ENCODE measurements around the gene TEKT5. TPM values are rescaled to one million over a fixed set of nuclear protein-coding genes. Genes with fewer than 3 reads are reported as not detected.
"Not testable (repeated sequence)": the region's sequence is repeated elsewhere in the genome, so short reads cannot be mapped to it uniquely, and the experiment has no call there.

TEKT5 gene
- total RNA-seq, 1 donor from 2014 or later, result 0.22 TPM

DNA sequence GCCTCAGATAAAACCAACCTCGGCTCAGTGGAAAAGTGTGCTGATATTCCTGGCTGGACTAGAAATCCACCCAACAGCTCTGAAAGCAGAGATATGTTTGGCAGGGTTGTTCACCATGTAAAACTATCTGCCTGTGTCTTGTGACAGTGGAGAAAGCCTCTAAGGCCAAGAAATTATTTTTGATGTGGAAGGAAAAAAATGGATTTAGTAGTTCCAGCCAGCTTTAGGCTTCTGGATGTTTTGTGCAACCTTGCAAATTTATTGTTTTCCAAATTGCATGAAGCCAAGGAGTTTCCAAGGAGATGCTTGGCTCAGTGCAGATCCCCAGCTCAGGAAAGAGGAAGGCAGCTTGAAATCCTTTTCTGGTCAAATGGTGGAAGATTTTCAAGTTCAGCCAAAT is 31.6 kb downstream of the TEKT5 start:
- no peak for DNase-seq (ENCODE audit: low spot score)
- intact Hi-C loops (cut with DNase I), result no loop called here

DNA sequence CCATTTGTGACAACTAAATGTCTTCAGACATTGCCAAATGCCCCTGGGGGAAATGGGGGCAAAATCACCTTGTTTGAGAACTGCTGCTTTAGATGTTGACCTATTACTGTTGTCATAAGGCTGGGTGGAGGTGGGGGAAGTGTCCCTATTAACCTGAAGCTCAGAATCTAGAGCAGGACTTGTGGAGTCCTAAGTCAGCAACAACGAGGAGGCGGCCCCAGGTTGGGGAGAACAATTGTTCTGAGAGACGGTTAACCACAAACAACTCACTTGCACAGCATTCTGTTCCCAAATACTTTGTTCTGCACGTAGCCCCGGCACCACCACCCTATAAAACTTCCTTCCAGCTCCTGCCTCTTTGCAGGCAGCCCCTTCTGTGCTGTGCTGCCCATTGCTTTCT is 32.5 kb downstream of the TEKT5 start:
- intact Hi-C loops (cut with DNase I), result no loop called here
- no peak for DNase-seq (ENCODE audit: low spot score)

DNA sequence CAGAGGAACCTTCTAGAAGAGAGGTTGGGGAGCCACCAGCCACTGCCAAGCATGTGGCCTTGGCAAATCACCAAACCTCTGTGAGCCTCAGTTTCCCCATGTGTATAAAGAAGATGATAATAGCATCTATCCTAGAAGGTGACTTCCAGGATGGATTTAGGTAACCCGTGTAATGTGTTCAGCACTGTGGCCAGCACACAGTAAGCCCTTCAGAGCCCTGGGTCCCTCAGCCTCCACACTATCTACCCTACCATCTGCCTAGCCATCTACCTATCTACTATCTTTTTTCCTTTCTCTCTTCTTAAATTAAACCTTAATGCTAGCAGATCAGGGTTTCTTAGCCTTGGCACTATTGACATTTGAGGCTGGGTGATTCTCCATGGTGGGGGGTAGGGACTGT is 33.0 kb downstream of the TEKT5 start:
- intact Hi-C loops (cut with DNase I), result no loop called here
- DNase-seq (ENCODE audit: low spot score), result no peak

GRCh38 chr16:10660950-10661635 is 33.6 kb downstream of the TEKT5 start:
- no peak for DNase-seq (ENCODE audit: low spot score)
- intact Hi-C loops (cut with DNase I), result no loop called here

GRCh38 chr16:10658943-10659342 is 35.8 kb downstream of the TEKT5 start:
- DNase-seq (ENCODE audit: low spot score), result no peak
- intact Hi-C loops (cut with DNase I), result no loop called here

GRCh38 chr16:10657925-10658324 is 36.8 kb downstream of the TEKT5 start:
- intact Hi-C loops (cut with DNase I), result no loop called here

DNA sequence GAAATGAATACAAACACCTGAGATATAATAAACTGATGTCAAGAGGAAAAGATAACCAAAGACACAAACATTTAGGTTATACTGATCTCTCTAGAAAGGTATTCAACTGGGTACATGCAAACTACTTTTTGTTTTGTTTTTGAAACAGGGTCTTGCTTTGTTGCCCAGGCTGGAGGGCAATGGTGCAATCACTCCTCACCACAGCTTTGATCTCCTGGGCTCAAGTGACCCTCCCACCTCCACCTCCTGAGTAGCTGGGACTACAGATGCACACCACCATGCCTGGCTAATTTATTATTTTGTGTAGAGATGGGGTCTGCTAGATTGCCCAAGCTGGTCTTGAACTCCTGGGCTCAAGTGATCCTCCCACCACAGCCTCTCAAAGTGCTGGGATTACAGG is 38.1 kb downstream of the TEKT5 start:
- DNase-seq (ENCODE audit: low spot score), result no peak
- intact Hi-C loops (cut with DNase I), result no loop called here

More at GRCh38 chr16:10657925-10658324, 36.8 kb downstream of the TEKT5 start:
- DNase-seq (ENCODE audit: low spot score), result no peak

DNA sequence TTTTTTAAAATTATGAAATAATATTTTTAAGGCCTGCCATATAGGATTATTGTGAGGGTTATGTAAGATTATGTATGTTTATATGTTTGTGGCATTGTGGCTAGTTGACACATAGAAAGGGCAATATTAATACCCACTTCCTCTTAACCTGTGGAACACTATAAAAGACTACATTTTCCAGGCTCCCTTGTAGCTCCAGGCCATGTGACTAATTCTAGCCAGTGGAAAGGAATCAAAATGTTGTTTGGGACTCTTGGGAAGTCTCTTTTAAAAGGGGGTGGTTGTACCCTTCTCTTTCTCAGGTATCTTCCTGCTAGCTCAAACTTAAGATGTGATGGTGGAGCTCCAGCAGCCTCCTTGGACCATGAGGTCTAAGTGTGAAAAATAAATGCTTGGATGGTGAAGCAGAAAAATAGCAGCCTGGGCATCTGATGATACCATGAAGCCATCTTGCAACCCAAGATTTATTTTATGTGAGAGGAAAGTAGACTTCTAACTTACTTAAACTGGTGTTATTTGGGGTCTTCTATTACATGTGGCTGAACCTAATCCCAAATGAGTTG is 39.2 kb downstream of the TEKT5 start:
- intact Hi-C loops (cut with DNase I), result no loop called here
- no peak for DNase-seq (ENCODE audit: low spot score)

DNA sequence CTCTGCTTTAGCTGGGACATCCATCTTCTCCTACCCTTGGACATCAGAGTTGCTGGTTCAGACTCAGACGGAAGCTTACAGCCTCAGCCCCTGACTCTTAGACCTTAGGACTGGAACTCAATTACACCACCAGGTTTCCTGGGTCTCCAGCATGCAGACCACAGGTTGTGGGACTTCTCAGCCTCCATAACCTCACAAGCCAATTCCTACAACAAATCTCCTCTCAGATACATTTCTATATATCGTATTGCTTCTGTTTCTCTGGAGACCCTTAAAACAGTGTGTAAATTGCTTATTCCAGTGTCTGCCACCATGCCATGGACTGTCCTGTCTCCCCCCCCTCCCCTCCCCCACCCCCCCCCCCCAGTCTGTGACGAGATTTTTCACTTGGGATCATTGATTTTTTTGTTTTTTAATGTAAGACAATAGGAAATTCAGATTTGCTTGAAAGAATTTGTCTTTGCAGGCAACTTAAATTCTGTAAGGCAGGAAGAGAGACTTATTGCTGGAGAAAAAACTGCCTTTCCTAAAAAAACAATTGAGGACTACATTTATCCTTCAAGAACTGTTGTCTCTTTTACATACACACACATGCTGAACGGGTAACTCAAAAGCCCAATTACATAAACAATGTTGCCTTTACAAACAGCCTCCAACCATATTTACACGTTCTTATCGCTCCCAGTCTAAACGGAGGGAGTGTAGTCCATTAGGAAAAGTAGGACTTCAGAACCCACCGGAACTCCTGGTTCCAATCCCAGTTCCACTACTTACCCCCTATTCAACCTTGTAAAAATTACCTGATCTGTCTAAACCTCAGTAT is 39.9 kb downstream of the TEKT5 start:
- intact Hi-C loops (cut with DNase I), result no loop called here
- DNase-seq (ENCODE audit: low spot score), result no peak

DNA sequence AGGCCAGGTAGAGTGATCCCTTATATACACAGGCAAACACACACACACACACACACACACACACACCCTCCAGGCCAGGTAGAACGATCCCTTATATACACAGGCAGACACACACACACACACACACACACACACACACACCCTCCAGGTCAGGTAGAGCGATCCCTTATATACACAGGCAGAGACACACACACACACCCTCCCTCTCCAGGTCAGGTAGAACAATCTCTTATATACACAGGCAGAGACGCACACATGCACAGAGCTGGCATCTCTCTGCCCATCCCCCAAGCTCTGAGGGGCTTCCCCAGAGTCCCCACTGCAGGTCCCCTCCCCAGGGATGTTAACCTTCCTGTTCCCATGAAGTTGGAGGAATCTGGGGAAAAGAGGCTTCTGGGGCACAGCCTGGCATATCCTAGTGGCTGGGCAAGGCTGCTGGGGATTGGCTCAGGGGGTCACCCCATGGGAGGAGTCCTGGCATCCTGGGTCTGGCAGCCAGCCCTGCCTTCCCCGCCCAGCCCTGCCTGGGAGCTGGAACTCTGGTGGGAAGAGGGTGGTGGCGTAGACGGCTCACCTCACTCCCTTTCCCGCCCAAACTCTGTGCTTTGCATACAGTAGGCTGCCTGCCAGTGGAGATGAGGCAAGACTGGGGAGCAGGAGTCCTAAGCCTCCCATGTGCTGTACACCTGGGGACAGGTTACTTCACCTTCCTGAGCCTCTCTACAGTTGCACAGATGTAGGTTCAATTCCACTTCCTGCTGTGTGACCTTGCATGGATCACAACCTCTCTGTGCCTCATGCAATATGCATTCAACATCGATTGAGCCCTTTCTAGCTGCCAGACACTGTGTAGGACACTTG is 41.8 kb downstream of the TEKT5 start:
- DNase-seq (ENCODE audit: low spot score), result no peak
- intact Hi-C loops (cut with DNase I), result no loop called here

GRCh38 chr16:10649098-10649497 is 45.6 kb downstream of the TEKT5 start:
- intact Hi-C loops (cut with DNase I); DNase-seq (ENCODE audit: low spot score): not testable (repeated sequence)

DNA sequence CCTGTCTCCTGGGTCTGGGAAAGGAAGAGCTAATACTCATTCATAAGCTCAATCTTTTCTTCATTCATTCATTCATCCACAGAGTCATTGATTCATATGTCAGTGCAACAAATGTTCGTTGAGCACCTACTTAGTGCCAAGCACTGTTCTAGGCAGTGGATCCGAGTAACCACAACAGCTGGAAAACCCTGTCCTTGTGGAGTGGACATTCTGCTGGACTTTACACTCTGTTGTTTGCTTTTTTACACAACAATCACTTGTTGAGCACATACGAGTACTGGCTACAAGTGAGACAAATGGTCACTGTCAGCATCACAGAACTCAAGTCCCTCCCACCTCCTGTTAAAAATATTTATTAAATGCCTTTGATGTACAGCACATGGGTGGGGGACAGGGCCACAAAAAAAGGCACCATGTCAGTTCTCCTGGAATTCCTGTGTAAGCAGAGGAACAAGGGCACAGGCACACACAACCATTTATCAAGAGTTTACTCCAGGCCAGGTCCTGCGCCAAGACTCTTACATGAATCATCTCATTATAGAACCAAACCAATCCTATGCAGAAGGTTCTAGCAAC is 46.9 kb downstream of the TEKT5 start:
- intact Hi-C loops (cut with DNase I), result no loop called here
- no peak for DNase-seq (ENCODE audit: low spot score)

- DNase-seq (ENCODE audit: low spot score), result no peak
- intact Hi-C loops (cut with DNase I), result no loop called here
Observed at GRCh38 chr16:10647264-10647720, 47.4 kb downstream of the TEKT5 start.

- DNase-seq (ENCODE audit: low spot score), result no peak
- intact Hi-C loops (cut with DNase I), result no loop called here
Observed at GRCh38 chr16:10646581-10647263, 48.0 kb downstream of the TEKT5 start.

GRCh38 chr16:10646228-10646580 is 48.5 kb downstream of the TEKT5 start:
- intact Hi-C loops (cut with DNase I), result no loop called here
- no peak for DNase-seq (ENCODE audit: low spot score)

DNA sequence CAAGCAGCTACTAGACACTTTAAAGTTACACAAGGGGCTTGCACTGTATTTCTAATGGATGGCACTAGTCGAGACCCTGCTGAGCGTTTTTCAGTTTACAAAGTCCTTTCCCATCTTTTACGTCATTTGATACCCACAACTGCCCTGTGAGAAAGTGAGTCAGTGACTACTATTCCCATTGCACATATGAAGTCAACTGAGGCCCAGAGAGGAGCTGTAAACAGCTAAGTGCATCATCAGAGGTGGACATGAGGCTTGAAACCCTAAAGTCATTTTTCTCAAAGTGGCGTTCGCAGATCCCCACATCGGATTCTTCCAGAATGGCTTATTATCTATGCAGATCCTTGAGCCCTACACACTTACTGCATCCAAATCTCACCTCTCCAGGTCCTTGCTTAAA is 50.6 kb downstream of the TEKT5 start:
- intact Hi-C loops (cut with DNase I), result no loop called here
- DNase-seq (ENCODE audit: low spot score), result no peak

DNA sequence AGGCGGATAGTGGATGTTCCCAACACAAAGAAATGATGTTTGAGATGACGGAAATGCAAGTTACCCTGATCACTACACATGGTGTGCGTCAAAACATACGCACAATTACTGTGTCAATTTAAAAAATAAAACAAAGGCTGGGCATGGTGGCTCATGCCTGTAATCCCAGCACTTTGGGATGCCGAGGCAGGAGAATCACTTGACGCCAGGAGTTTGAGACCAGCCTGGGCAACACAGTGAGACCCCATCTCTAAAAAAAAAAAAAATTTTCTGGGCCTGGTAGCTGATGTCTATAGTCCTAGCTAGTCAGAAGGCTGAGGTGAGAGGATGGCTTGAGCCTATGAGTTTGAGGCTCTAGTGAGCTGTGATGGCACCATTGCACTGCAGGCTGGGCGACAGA is 51.8 kb downstream of the TEKT5 start:
- DNase-seq (ENCODE audit: low spot score), result no peak

DNA sequence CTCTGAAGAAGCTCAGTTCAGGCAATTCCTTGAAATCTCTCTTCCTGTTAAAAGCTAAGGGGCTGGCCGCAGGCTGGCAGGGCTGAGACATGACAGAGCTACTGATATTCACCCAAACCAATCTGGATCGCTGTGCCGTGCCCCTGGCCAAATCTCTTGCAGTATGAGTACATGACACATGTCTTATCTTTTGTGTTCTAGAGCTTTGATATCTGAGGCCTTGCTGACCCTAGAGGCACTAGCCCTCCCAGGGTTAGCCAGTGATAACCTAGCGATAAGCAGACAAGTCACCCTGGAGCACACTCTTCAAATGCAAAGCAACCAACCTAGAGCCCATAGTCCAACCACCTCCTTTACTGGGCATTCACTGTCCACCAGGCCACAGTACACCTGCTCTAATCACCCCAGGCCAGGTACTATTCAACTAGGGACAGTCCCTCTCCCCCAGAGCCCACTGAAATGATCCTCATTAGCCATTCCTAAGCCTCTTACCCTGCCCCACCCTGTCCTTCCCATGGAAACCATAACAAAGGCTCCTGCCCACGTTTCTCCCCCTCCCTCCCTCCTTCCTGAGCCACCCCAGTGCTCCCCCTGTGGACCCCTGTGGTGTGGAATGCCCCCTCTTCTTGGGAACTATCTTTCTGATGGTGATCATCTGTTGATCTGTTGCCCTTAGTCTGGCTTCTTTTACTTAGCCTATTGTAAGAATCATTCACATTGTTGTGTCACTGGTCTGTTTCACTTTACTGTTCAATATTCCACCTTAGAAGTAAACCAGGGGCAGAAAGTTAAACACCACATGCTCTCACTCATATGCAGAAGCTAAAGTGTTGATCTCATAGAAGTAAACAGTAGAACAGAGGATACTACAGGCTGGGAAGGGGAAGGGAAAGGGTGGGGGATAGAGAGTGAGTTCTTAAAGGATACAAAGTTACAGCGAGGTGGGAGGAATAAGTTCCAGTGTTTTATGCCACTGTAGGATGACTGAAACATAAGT is 52.5 kb downstream of the TEKT5 start:
- DNase-seq (ENCODE audit: low spot score), result no peak
- intact Hi-C loops (cut with DNase I), result no loop called here

More for the DNA sequence above, 51.8 kb downstream of the TEKT5 start:
- intact Hi-C loops (cut with DNase I), result no loop called here

Data from cardiac septum (tissue), 1 donor.